Activated CD4-positive, alpha-beta T cell treated with anti-CD3 and anti-CD28 coated beads for 36 hours (primary cell): ENCODE measurements around the gene PSMB7. TPM values are rescaled to one million over a fixed set of nuclear protein-coding genes. Genes with fewer than 3 reads are reported as not detected.

Experiments
- ATAC-seq: fragments of 200-7000 bp; cut with Tn5 transposase; one replicate; pipeline ENCODE4 v1.10.0; 2021; ENCODE audit warnings: mild to moderate bottlenecking, moderate library complexity
- CTCF ChIA-PET: fragments of 350-600 bp; sonication (Branson Sonifier 250); formaldehyde crosslinking; loops from one replicate; lab custom pipeline; 2021; ENCODE audit warnings: antibody characterized with exemption; lab: Charles Lee
- POLR2A ChIA-PET: fragments of 350-600 bp; sonication (Branson Sonifier 250); formaldehyde crosslinking; loops from one replicate; lab custom pipeline; 2021; ENCODE audit warnings: antibody characterized with exemption, inconsistent platforms; lab: Charles Lee
- DNase-seq: peaks from one replicate; pipeline ENCODE4 v3.0.0-alpha.2; 2020
- H3K27ac Mint-ChIP-seq: one replicate; pipeline ENCODE4 v1.8.0; 2021; ENCODE audit warnings: mixed read lengths
- H3K27me3 Mint-ChIP-seq: one replicate; pipeline ENCODE4 v1.8.0; 2021; ENCODE audit warnings: mixed read lengths
- H3K36me3 Mint-ChIP-seq: one replicate; pipeline ENCODE4 v1.8.0; 2021; ENCODE audit warnings: low read depth, mixed read lengths
- H3K4me1 Mint-ChIP-seq: one replicate; pipeline ENCODE4 v1.8.0; 2021; ENCODE audit warnings: mixed read lengths
- H3K4me3 Mint-ChIP-seq: one replicate; pipeline ENCODE4 v1.8.0; 2021; ENCODE audit warnings: mild to moderate bottlenecking, moderate library complexity, mixed read lengths
- H3K9me3 Mint-ChIP-seq: one replicate; pipeline ENCODE4 v1.8.0; 2021; ENCODE audit warnings: low read depth, mixed read lengths
- intact Hi-C, 2 experiments: fragments of 100-400 bp; cut with DNase I in 1 of 2; cut with micrococcal nuclease in 1 of 2; formaldehyde crosslinking; loops; one replicate each; pipeline versions ENCODE4 v1.14.2 to v1.15.1; 2022 to 2024; cut with DNase I, micrococcal nuclease
- total RNA-seq, 2 experiments: library from RNA; stranded (reverse); gene quantifications; one replicate each; pipeline ENCODE4 v1.2.3, GENCODE V29; 2021

Gene PSMB7
- total RNA-seq, 2 experiments from 2014 or later: 143 to 164 TPM

DNA sequence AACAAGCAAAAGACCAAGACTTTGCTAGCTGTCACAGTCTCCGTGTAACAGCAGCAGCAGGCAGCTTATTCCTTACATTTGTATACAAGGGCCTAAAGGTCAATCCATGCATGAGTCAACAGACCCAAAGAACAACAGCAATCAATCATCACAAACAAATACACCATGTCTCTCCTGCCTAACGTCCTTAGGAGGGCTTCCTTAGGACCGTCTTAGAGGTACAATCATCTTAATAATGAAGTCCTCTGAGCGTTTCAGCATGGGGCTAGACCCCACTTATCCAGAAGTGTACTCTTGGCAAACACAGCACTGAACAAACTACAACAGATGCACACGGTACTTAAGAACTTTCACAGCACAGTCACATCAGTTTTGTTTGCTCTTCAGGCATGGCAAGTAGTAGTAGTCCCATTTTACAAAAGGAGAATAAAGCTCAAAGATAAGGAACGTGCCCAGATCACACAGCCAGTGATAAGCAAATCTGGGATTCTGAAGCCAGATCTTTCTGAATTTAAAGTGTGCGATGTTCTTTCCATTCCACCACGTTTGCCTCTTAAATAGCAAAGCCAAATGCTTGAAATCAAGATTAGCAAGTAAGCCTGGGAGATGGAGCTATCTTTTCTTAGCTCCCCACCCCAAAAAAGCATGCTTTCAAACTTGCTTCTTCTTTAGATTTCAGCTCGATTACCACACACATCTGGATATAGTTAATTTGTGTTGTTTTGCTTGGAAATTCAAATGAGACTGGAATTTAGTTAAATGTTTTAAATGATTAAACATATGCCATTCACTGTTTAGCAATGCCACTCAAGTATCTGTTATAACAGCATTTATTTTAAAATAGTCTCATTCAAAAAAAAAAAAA lies 24.2 kb downstream of the PSMB7 start:
- Mint-ChIP-seq H3K36me3 (peaks cover 6% of the 10 kb centered on the region), H3K27ac (no peak overlapping the region), H3K4me1 (peaks cover 69% of the 10 kb centered on the region), H3K4me3 (no peak overlapping the region), H3K27me3 (no peaks in the 10 kb centered on the region), H3K9me3 (no peaks in the 10 kb centered on the region)
- ChIA-PET POLR2A (no interaction called here), CTCF (interaction anchor here (0.5 to 2.8 kb wide), 6 partner anchors 9 to 1417 kb away, joined by 3 to 9 read pairs (median 4); no protein-coding TSS in a partner anchor)
- no peak for ATAC-seq
- intact Hi-C loops: loop anchor here in 1 of 2 experiments (5.0 kb wide), 1 partner anchor 264 kb away; no protein-coding TSS in a partner anchor
- no peak for DNase-seq

DNA sequence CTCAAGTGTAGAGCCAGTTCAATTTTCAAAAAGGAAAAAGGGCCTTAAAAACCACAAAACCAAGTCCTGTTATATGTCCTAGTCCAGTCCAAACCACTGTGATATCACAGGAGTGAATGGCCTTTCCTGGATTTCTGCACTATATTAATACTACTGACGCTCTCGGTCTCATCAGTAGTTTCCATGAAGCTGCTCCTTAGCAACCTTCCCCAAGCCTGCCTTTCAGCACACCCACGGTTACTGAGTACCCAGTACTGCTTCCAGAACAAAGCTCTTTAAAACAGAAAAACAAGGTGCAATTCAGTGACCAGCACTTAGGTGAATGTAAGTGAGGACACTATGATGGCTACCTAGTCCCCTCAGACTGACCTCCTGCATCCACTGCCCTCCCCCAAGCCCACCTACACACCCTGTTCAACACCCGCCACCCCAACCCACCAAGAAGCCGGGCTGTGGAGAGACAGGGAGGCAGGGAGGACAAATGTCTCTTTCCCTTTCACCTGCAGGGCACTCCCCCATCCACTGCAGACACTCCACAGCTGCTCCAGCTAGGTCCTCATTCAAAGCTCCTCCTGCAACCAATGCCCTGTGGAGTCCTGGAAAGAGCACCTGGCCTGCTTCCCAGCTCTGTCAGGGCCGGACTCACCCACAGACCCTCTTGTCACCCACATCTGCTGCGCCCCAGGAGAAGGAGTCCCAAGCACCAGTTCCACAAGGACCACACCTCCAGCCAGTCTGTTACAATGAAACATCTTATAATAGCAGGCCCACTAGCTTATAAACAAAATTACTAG lies 25.9 kb downstream of the PSMB7 start:
- H3K9me3 Mint-ChIP-seq: no peaks in the 10 kb centered on the region
- ChIA-PET POLR2A (no interaction called here), CTCF (interaction anchor here (0.5 to 0.9 kb wide), 3 partner anchors 12 to 335 kb away, joined by 3 to 5 read pairs (median 3); no protein-coding TSS in a partner anchor)
- H3K4me3 Mint-ChIP-seq: no peak overlapping the region
- peaks cover 8% of the 10 kb centered on the region for H3K36me3 Mint-ChIP-seq
- intact Hi-C loops: no loop called here
- no peak for DNase-seq
- no peaks in the 10 kb centered on the region for H3K27me3 Mint-ChIP-seq
- peaks cover 58% of the 10 kb centered on the region for H3K4me1 Mint-ChIP-seq
- no peak overlapping the region for H3K27ac Mint-ChIP-seq
- no peak for ATAC-seq

DNA sequence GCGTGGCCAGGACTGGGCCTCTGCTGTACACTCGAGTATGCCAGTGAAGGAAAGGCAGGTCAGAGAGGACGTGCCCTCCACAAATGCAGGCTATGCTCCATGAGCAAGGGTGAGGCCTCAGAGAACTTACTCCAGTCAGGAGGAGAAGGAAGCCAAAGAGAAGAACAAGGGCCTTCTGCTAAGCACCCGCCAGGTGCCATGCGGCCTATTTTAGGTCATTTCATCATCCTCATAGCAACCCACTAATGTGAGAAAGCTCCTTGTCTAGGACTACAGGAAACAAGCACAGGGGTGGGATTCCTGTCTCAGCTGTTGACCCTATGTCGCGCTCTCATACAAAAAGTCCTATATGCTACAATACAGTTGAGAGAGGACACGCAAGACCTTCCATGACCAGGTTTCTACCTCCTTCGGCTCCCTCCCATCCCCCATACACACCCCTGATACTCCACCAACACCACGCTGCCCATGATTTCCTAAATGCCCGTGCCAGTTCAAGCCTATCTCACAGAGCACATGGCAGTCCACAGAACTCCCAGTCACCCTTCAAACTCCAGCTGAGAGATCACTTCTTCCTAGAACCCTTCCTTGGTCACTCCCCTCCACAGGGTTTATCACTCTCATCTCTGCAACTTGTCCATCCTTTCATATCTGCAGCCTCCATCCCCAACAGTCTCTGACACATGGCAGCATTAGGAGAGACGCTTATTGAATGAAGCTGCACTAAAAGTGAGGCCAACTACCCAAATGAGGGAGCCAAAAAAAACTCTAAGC lies 26.8 kb downstream of the PSMB7 start:
- Mint-ChIP-seq H3K9me3 (no peaks in the 10 kb centered on the region), H3K27me3 (no peaks in the 10 kb centered on the region), H3K27ac (no peak overlapping the region), H3K4me3 (no peak overlapping the region), H3K36me3 (peaks cover 11% of the 10 kb centered on the region), H3K4me1 (peaks cover 49% of the 10 kb centered on the region)
- DNase-seq: no peak
- ChIA-PET POLR2A (no interaction called here), CTCF (interaction anchor here (0.5 to 0.9 kb wide), 2 partner anchors 26 to 336 kb away, joined by 3 to 5 read pairs; no protein-coding TSS in a partner anchor)
- ATAC-seq: no peak
- intact Hi-C loops: no loop called here

DNA sequence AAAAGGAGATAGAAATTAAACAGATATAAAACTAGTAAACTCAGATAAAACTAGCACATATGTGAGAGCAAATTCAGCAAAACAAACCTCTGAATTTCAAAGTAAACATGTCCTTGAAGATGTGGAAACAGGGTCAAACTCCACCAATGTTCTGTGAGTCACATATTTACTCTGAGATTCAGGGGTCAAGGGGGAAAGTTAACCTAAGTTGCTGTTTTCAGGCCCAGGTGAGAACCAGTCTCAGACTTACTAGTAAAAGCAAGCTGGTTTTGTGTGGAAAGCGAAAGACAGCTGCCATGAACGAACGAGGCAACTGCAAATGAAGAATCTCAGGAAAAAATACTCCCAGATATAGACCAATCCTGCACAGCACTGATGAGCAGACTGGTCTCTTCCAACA lies 29.0 kb downstream of the PSMB7 start:
- peaks cover 45% of the 10 kb centered on the region for H3K4me1 Mint-ChIP-seq
- H3K9me3 Mint-ChIP-seq: no peaks in the 10 kb centered on the region
- POLR2A ChIA-PET: interaction anchor here (1.0 kb wide), 1 partner anchor 21 kb away, joined by 4 read pairs; no protein-coding TSS in a partner anchor
- no peak overlapping the region for H3K4me3 Mint-ChIP-seq
- ATAC-seq (no peak), DNase-seq (no peak)
- H3K36me3 Mint-ChIP-seq: peaks cover 16% of the 10 kb centered on the region
- H3K27ac Mint-ChIP-seq: no peak overlapping the region
- intact Hi-C loops: loop anchor here in 1 of 2 experiments (2.0 kb wide), 1 partner anchor 259 kb away; no protein-coding TSS in a partner anchor
- CTCF ChIA-PET: interaction anchor here (1.2 to 1.5 kb wide), 5 partner anchors 8 to 24 kb away, joined by 3 to 5 read pairs (median 4); no protein-coding TSS in a partner anchor
- no peaks in the 10 kb centered on the region for H3K27me3 Mint-ChIP-seq

DNA sequence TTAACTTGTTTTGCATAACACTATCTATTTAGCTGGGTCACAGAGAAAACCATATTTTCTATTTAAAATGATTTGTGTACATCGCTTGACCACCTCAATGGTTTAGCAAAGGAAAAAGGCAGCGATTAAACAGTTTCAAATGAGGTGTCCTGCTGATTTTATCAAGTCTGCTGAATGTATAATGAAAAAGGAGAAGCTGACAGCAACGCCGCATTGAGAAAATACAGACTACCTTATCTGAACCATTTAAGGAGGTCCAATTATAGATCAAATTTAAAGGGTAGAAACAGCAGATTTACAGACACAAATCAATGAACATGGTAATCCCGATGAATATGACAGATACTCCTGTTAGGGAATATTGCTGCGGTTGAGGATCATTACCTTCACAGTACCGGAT lies 29.6 kb downstream of the PSMB7 start:
- ChIA-PET POLR2A (interaction anchor here (0.6 to 1.0 kb wide), 2 partner anchors 15 to 22 kb away, joined by 4 to 6 read pairs; no protein-coding TSS in a partner anchor), CTCF (interaction anchor here (1.3 to 1.4 kb wide), 2 partner anchors 15 to 65 kb away, joined by 4 to 5 read pairs; no protein-coding TSS in a partner anchor)
- DNase-seq: no peak
- Mint-ChIP-seq H3K36me3 (peaks cover 16% of the 10 kb centered on the region), H3K4me3 (no peak overlapping the region), H3K4me1 (peaks cover 43% of the 10 kb centered on the region), H3K27ac (no peak overlapping the region), H3K9me3 (no peaks in the 10 kb centered on the region), H3K27me3 (no peaks in the 10 kb centered on the region)
- ATAC-seq: no peak
- intact Hi-C loops: loop anchor here in 1 of 2 experiments (2.0 kb wide), 1 partner anchor 259 kb away; no protein-coding TSS in a partner anchor

DNA sequence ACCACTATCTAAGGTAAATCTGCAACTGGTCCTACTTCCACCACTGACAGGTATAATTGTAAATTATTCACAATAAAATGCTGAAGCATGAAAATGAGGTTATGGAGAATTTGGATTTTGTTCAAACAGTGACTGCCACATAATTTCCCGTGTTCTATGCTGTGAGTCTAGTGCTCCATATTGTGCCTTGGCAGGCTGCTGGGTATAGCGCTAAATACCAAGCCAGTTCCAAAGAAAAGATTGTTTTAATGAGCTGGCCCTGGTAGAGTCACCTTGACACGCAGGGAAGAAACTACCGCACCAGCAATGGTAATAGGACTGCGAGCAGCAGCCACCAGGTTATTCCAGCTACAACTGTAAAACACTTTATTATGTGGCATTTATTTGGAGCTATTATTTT lies 30.4 kb downstream of the PSMB7 start:
- CTCF ChIA-PET: interaction anchor here (0.6 to 1.6 kb wide), 5 partner anchors 10 to 1603 kb away, joined by 3 to 4 read pairs (median 3); no protein-coding TSS in a partner anchor
- intact Hi-C loops: no loop called here
- Mint-ChIP-seq H3K4me3 (no peak overlapping the region), H3K9me3 (no peaks in the 10 kb centered on the region), H3K27ac (no peak overlapping the region), H3K27me3 (no peaks in the 10 kb centered on the region), H3K4me1 (peaks cover 39% of the 10 kb centered on the region), H3K36me3 (peaks cover 21% of the 10 kb centered on the region)
- DNase-seq (no peak), ATAC-seq (no peak)
- POLR2A ChIA-PET: interaction anchor here (0.6 kb wide), 1 partner anchor 16 kb away, joined by 6 read pairs; no protein-coding TSS in a partner anchor

DNA sequence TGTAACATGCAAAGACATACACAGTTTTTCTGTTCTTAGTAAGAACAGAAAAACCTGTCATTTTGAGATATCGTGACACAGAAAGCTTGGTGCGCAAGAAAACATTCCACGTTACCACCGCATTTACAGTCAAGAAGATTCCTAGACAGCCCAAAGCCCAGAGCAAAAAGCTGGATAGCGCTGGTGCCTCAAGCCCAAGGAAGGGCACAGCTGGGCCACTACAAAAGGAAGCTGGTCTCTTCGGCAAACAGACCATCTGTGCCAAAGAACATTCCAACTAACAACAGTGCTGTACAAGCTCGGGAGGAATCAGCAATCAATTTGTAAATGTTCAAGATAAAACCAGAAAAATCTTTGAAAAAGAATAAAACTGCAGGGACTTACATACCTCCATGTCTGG lies 31.0 kb downstream of the PSMB7 start:
- ChIA-PET POLR2A (no interaction called here), CTCF (interaction anchor here (0.6 to 1.6 kb wide), 6 partner anchors 10 to 1602 kb away, joined by 3 to 5 read pairs (median 3); no protein-coding TSS in a partner anchor)
- no peak for DNase-seq
- Mint-ChIP-seq H3K27ac (no peak overlapping the region), H3K36me3 (peaks cover 26% of the 10 kb centered on the region), H3K27me3 (no peaks in the 10 kb centered on the region), H3K4me1 (peaks cover 36% of the 10 kb centered on the region), H3K4me3 (no peak overlapping the region), H3K9me3 (no peaks in the 10 kb centered on the region)
- intact Hi-C loops: no loop called here
- no peak for ATAC-seq

DNA sequence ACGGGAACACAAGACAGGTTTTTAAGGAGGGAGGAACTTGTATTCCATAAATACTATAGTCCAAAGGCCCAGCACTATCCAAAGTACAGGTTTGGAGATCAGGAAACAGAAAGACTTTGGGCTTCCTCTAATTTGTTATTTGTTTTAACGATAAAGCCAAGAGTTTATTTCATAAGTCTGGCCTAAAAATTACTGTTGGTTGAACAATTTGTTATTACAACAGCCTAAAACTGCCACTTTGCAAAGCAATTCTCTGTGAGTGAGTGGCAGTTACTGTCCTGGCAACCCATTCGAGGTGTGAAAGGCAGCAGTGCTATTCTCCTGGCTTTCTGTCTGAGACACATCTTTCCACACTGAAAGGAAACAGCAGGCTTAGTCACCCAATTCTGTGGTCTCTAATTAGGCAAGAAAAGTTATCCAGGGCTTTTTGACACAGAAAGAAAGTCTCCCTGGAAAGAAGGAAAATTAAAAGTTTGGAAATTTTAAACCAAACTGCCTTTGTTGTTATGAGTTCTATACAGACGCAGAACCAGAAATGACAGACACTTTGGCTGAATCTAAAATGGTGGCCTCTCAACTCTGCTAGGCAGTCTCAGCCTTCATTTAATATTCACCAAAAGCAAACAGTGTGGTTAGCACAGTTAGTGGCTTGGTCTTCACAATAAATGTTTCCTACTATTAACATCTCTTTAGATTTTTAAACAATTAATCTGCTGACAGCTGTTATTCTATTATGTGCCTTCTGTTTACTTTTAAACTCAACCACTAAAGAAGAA lies 33.9 kb downstream of the PSMB7 start:
- no peaks in the 10 kb centered on the region for H3K9me3 Mint-ChIP-seq
- intact Hi-C loops: no loop called here
- H3K4me1 Mint-ChIP-seq: peaks cover 22% of the 10 kb centered on the region
- H3K4me3 Mint-ChIP-seq: no peak overlapping the region
- H3K36me3 Mint-ChIP-seq: peaks cover 27% of the 10 kb centered on the region
- ChIA-PET CTCF (no interaction called here), POLR2A (no interaction called here)
- no peak overlapping the region for H3K27ac Mint-ChIP-seq
- ATAC-seq: peak; percentile 92
- peak; percentile 37 for DNase-seq
- no peaks in the 10 kb centered on the region for H3K27me3 Mint-ChIP-seq

DNA sequence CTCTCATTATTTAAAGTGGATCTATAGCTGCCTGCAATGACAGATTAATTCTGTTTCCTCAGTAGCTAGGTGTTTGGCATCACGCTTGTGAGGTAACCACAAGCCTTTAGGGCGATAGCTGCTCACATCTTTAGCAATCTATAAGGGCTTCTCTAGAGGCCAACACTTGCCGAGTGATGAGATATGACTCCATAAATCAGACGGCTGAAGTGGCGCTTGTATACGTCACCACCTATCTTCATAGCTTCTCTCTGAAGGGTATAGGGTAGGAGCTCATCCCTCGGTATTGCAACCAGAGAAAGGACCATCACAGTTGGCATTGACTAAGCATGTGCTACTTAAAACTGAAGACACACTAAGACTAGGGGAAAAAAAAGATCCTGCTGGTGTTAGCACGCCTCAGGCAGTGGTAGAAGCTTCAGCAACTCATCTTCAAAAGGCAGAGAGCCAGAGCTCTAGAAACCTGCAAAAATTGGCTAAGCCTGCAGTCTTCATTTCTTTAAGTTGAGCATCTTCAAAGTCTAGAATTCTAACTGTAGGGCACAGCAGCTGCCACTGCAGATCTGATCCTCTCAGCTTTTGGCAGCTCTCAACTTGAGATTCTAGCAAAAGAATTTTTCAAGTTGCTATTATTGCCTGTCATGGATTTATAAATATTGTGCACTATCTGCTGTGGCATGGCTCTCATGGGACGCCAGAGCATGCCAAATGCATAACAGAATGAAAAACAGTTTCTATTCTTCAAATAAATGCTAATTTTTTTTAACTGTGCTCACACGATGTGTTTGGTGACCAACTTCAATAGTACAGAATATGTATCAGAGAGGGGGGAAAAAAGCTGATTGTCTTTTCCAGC lies 37.5 kb downstream of the PSMB7 start:
- H3K4me1 Mint-ChIP-seq: peaks cover 23% of the 10 kb centered on the region
- DNase-seq (no peak), ATAC-seq (no peak)
- intact Hi-C loops: no loop called here
- H3K36me3 Mint-ChIP-seq: peaks cover 24% of the 10 kb centered on the region
- no peaks in the 10 kb centered on the region for H3K27me3 Mint-ChIP-seq
- ChIA-PET CTCF (interaction anchor here (0.6 to 2.7 kb wide), 6 partner anchors 9 to 252 kb away, joined by 3 to 9 read pairs (median 4); no protein-coding TSS in a partner anchor), POLR2A (interaction anchor here (0.6 kb wide), 1 partner anchor 524 kb away, joined by 3 read pairs; no protein-coding TSS in a partner anchor)
- no peaks in the 10 kb centered on the region for H3K9me3 Mint-ChIP-seq
- no peak overlapping the region for H3K27ac Mint-ChIP-seq
- no peak overlapping the region for H3K4me3 Mint-ChIP-seq
